Memory B cell (primary cell): ENCODE results near the gene MAG.
"Not testable (repeated sequence)": the region's sequence is repeated elsewhere in the genome, so short reads cannot be mapped to it uniquely, and the experiment has no call there.

ENCODE experiments used
- ATAC-seq: fragments of 150-1000 bp; cut with Tn5 transposase; 2 replicates; pipeline ENCODE4 v1.10.0; 2021; ENCODE audit warnings: low read depth, mild to moderate bottlenecking, moderate library complexity
- DNase-seq, 2 donors: peaks; one replicate each; pipeline ENCODE4 v3.0.0; 2022; ENCODE audit warnings: low spot score in 2 of 2
- H3K27ac Mint-ChIP-seq: one replicate; pipeline ENCODE4 v1.8.0; 2022; ENCODE audit warnings: mild to moderate bottlenecking, moderate library complexity, mixed read lengths
- H3K27me3 Mint-ChIP-seq: one replicate; pipeline ENCODE4 v1.8.0; 2022; ENCODE audit warnings: mixed read lengths
- H3K36me3 Mint-ChIP-seq: one replicate; pipeline ENCODE4 v1.8.0; 2022; ENCODE audit warnings: mild to moderate bottlenecking, mixed read lengths
- H3K4me1 Mint-ChIP-seq: one replicate; pipeline ENCODE4 v1.8.0; 2022; ENCODE audit warnings: mixed read lengths
- H3K4me3 Mint-ChIP-seq: one replicate; pipeline ENCODE4 v1.8.0; 2022; ENCODE audit warnings: mild to moderate bottlenecking, moderate library complexity, mixed read lengths
- H3K9me3 Mint-ChIP-seq: one replicate; pipeline ENCODE4 v1.8.0; 2022; ENCODE audit warnings: mixed read lengths

Gene MAG

GRCh38 chr19:35284153-35285094 is 7.5 kb upstream of the MAG start:
- no peak overlapping the region for H3K27ac Mint-ChIP-seq
- DNase-seq: no peak
- H3K27me3 Mint-ChIP-seq: no peaks in the 10 kb centered on the region
- no peak for ATAC-seq
- H3K4me1 Mint-ChIP-seq: peaks cover 34% of the 10 kb centered on the region
- no peaks in the 10 kb centered on the region for H3K9me3 Mint-ChIP-seq
- no peaks in the 10 kb centered on the region for H3K36me3 Mint-ChIP-seq
- no peak overlapping the region for H3K4me3 Mint-ChIP-seq

GRCh38 chr19:35285095-35285449 is 6.9 kb upstream of the MAG start:
- no peaks in the 10 kb centered on the region for H3K36me3 Mint-ChIP-seq
- DNase-seq (no peak), ATAC-seq (no peak)
- no peak overlapping the region for H3K27ac Mint-ChIP-seq
- no peak overlapping the region for H3K4me3 Mint-ChIP-seq
- H3K4me1 Mint-ChIP-seq: peaks cover 32% of the 10 kb centered on the region
- H3K9me3 Mint-ChIP-seq: no peaks in the 10 kb centered on the region
- H3K27me3 Mint-ChIP-seq: no peaks in the 10 kb centered on the region

GRCh38 chr19:35285465-35285864 is 6.5 kb upstream of the MAG start:
- H3K27ac Mint-ChIP-seq, H3K27me3 Mint-ChIP-seq, H3K36me3 Mint-ChIP-seq, H3K4me3 Mint-ChIP-seq, ATAC-seq, H3K9me3 Mint-ChIP-seq, DNase-seq: not testable (repeated sequence)
- peaks cover 29% of the 10 kb centered on the region for H3K4me1 Mint-ChIP-seq

- not testable (repeated sequence) for H3K4me3 Mint-ChIP-seq, DNase-seq, ATAC-seq, H3K27ac Mint-ChIP-seq, H3K9me3 Mint-ChIP-seq, H3K27me3 Mint-ChIP-seq, H3K36me3 Mint-ChIP-seq
- peaks cover 24% of the 10 kb centered on the region for H3K4me1 Mint-ChIP-seq
These were observed 5.9 kb upstream of the MAG start for GRCh38 chr19:35286101-35286500.

GRCh38 chr19:35287713-35288112 is 4.2 kb upstream of the MAG start:
- Mint-ChIP-seq H3K4me1 (peaks cover 16% of the 10 kb centered on the region), H3K27me3 (no peaks in the 10 kb centered on the region), H3K36me3 (no peaks in the 10 kb centered on the region), H3K27ac (no peak overlapping the region), H3K4me3 (no peak overlapping the region), H3K9me3 (no peaks in the 10 kb centered on the region)
- ATAC-seq (no peak), DNase-seq (no peak)

GRCh38 chr19:35288331-35288730 is 3.6 kb upstream of the MAG start:
- ATAC-seq (no peak), DNase-seq (no peak)
- H3K36me3 Mint-ChIP-seq: no peaks in the 10 kb centered on the region
- H3K27me3 Mint-ChIP-seq: no peaks in the 10 kb centered on the region
- no peak overlapping the region for H3K4me3 Mint-ChIP-seq
- H3K27ac Mint-ChIP-seq: no peak overlapping the region
- peaks cover 15% of the 10 kb centered on the region for H3K4me1 Mint-ChIP-seq
- H3K9me3 Mint-ChIP-seq: no peaks in the 10 kb centered on the region

- DNase-seq (no peak), ATAC-seq (no peak)
These were observed 3.1 kb upstream of the MAG start for GRCh38 chr19:35288906-35289305.

GRCh38 chr19:35290381-35291127 is 1.4 kb upstream of the MAG start:
- Mint-ChIP-seq H3K4me3 (no peak overlapping the region), H3K27me3 (peaks cover 2% of the 10 kb centered on the region), H3K9me3 (no peaks in the 10 kb centered on the region), H3K27ac (no peak overlapping the region), H3K36me3 (no peaks in the 10 kb centered on the region), H3K4me1 (peaks cover 17% of the 10 kb centered on the region)
- DNase-seq: no peak
- ATAC-seq: no peak

More at GRCh38 chr19:35288906-35289305, 3.1 kb upstream of the MAG start:
- Mint-ChIP-seq H3K9me3 (no peaks in the 10 kb centered on the region), H3K4me1 (peaks cover 13% of the 10 kb centered on the region), H3K4me3 (no peak overlapping the region), H3K27ac (no peak overlapping the region), H3K27me3 (no peaks in the 10 kb centered on the region), H3K36me3 (no peaks in the 10 kb centered on the region)

GRCh38 chr19:35291259-35291658 is 702 bp upstream of the MAG start:
- no peak overlapping the region for H3K4me3 Mint-ChIP-seq
- H3K36me3 Mint-ChIP-seq: no peaks in the 10 kb centered on the region
- DNase-seq (no peak), ATAC-seq (no peak)
- H3K9me3 Mint-ChIP-seq: no peaks in the 10 kb centered on the region
- H3K27me3 Mint-ChIP-seq: peaks cover 2% of the 10 kb centered on the region
- H3K4me1 Mint-ChIP-seq: peaks cover 22% of the 10 kb centered on the region
- no peak overlapping the region for H3K27ac Mint-ChIP-seq

- Mint-ChIP-seq H3K27me3 (peaks cover 2% of the 10 kb centered on the region), H3K36me3 (no peaks in the 10 kb centered on the region), H3K4me3 (no peak overlapping the region), H3K27ac (no peak overlapping the region), H3K9me3 (no peaks in the 10 kb centered on the region), H3K4me1 (peaks cover 19% of the 10 kb centered on the region)
- ATAC-seq (no peak), DNase-seq (no peak)
These were observed 731 bp downstream of the MAG start for GRCh38 chr19:35292421-35293362.

- DNase-seq (no peak), ATAC-seq (no peak)
- Mint-ChIP-seq H3K27me3 (peaks cover 2% of the 10 kb centered on the region), H3K9me3 (no peaks in the 10 kb centered on the region), H3K4me3 (no peak overlapping the region), H3K4me1 (peaks cover 19% of the 10 kb centered on the region), H3K27ac (no peak overlapping the region), H3K36me3 (no peaks in the 10 kb centered on the region)
These were observed 1.4 kb downstream of the MAG start for GRCh38 chr19:35293363-35293739.

- Mint-ChIP-seq H3K4me1 (peaks cover 19% of the 10 kb centered on the region), H3K27ac (no peak overlapping the region), H3K9me3 (no peaks in the 10 kb centered on the region), H3K27me3 (peaks cover 2% of the 10 kb centered on the region), H3K36me3 (no peaks in the 10 kb centered on the region), H3K4me3 (no peak overlapping the region)
- DNase-seq (no peak), ATAC-seq (no peak)
These were observed 1.8 kb downstream of the MAG start for GRCh38 chr19:35293808-35294207.

GRCh38 chr19:35294328-35294727 is 2.4 kb downstream of the MAG start:
- Mint-ChIP-seq H3K27me3 (peaks cover 2% of the 10 kb centered on the region), H3K4me3 (no peak overlapping the region), H3K27ac (no peak overlapping the region), H3K9me3 (no peaks in the 10 kb centered on the region), H3K36me3 (no peaks in the 10 kb centered on the region), H3K4me1 (peaks cover 19% of the 10 kb centered on the region)
- no peak for ATAC-seq
- DNase-seq: no peak
